Suppressor macrophage treated with lipopolysaccharide for 1 hour (primary cell): Measurements from ENCODE around the gene CCDC148.
"Not testable (repeated sequence)": the region's sequence is repeated elsewhere in the genome, so short reads cannot be mapped to it uniquely, and the experiment has no call there.

Source experiments
- DNase-seq, 3 donors: peaks; one replicate each; pipeline ENCODE4 v3.0.0-alpha.2; 2020 to 2022

CCDC148 gene

DNA sequence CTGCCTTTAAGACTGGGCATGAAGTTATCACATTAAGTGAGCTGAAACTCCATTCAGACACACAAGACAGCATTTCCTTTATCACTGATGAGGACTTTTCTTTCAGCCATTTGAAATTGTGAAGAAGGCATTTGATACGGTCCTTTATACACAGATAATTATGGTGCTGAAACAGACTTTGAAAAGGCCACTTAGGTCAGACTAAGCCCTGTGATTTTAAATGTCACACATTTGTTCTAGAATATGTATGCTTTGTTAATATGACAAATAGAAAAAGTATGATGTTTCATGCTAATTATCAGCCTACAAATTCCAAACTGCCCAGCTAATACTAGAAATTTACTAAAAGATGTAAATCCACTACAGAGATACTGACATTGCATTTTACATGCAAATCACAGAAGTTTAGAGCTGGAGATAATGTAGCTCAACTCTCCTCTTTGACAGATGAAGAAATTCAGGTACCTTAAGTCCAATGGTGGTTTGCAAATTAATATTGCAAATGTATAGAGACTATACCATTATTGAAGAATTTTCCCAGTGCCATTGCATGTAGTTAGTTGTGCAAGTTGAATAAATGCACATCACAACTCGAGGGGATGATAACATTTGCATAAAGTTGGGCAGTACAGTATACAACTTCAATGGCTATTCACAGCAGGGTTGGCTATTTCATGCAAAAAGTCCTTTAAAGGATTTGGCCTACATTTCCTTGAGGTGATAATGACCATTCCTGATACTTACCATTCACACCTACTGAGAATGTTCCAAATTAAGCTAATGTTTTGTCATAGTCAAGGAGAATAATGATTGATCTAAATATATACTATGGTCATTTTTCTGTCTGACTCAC lies 179.7 kb downstream of the CCDC148 start:
- DNase-seq, result no peak

DNA sequence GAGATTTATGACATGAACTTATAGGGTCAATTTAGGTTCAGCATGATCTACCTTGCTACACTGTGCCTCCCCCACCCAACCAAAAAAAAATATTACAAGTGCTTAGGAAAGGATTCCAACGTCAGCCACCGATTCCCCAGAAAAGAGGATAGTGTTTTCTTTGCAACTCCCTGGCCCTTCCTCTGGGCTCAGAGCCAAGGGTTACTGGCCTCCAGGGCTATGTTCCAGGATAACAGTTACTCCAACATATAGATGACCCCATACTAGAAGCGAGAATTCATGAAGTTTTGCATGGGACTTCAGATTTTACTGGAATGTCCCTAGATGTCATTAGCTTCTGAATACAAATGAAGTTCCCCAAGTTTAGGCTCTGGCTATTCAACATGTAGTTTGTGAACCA lies 182.8 kb downstream of the CCDC148 start:
- DNase-seq, result no peak

DNA sequence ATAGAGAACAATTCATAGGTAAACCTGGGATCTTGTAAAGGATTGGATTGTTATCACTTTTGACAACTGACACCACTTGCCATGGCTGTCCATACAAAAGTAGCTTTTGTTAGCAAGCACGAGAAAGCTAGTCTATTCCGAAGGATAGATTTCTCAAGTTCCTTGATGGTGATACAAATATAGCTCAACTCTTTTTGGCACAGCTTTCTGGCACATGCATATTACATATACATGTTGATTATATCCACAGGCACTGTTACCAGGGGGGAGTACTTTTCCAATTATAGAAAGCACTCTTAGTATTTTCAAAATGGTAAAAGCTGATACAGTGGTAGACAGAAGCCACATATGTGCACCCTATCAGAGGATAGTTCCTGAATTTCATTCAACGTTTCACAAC lies 186.0 kb downstream of the CCDC148 start:
- no peak for DNase-seq

DNA sequence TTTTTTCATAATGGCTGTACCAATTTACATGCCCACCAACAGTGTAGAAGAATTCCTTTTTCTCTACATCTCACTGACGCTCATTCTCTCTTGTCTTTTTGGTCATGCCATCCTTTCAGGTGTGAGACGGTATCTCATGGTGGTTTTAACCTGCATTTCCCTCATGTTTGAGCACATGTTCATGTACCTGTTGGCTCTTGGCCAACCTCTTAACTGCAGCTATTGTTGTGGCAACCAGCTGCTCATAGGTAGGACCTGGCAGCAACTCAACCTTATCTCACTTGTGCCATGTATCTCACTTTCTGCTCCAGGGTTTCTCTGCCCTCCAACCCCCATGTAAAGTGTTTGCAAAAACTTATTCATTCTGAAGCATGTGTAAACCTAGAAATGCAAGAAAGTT lies 187.4 kb downstream of the CCDC148 start:
- DNase-seq, result no peak

DNA sequence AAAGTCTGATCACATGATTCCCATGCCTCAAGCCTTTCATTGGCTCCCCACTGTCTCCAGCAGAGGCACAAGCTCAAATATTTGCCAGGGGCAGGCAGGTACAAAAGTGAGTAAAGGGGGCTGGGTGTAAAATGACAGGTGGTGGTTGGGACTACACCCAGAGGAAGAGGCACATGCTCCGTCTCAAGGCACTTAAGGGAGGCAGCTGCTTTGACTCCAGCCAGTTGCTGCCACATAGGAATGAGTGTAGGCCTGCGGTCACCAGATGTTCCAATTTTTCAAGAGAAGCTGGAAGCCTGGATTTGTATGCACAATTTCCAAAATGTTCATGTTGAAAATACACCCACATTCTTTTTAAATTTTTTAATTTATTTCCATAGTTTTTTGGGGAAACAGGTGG lies 190.4 kb downstream of the CCDC148 start:
- no peak for DNase-seq

DNA sequence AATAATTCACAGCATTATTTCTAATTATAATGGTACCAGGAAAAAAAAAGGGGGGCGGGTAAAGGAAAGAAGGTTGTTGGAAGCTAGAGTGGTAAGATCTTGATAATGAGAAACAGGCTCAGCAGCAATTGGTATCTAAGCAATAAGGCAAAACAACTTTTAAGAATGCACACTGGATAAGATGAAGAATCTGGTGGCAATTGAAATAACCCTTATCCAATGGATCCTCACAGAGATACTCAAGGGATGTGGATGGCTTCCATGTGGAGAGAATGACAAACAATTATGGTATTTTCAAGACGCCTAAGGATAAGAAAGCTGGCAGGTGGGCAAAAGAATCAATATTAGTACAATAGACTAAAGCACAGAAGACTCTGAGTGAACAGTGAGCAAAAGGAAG lies 201.3 kb downstream of the CCDC148 start:
- DNase-seq, result no peak

DNA sequence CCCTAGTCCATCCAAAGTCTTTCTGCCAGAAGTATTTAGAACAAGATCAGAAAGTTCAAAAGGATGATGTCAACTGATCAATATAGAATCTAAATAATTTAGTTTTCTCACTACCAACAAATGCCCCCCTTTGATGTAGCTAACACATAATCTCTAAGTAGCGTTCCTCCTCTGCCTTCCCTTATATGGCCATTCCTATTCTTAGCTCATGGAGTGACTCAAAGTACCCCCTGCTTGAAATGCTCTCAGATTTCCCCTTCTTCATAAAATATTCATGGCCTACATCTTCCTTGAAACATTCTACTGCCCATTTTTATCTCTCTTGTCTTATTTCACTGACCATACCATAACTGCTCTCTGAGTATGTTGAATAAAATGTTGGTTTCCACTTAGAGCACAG lies 203.4 kb downstream of the CCDC148 start:
- DNase-seq, result no peak

DNA sequence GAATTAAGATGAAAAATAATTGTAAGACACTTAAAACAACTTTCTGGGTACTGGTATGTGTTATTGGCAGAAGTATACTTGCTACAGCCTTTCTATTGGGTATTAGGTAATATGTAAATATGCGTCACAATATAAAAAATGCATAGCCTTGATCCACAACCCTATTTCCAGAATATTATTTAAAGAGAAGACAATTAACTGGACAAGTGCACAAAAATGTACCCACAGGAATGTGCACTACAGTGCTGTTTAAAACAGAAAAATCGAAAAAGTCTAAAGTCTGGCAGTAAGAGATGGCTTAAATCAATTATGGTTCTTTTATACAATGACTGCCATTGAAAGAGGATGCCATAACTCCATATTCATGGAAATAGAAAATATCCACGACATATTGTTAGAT lies 205.2 kb downstream of the CCDC148 start:
- DNase-seq, result no peak

DNA sequence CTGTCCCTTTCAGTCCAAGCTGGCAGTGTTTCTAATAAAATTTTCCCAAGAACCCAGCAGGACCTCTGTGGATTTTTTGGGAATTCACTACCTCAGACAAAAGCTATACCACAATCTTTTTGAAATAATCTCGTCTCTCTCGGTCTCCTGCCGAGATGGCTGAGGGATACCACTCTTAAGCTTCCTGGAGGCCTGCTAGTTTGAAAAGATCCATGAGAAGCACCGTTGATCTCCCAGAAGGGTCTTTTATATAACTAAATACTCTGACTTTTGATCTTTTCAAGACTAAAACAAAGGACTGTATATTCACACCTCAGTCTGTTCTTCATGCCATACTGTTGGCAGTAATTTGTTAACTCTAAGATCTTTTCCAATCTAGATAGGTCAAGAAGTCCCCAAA lies 213.2 kb downstream of the CCDC148 start:
- no peak for DNase-seq

DNA sequence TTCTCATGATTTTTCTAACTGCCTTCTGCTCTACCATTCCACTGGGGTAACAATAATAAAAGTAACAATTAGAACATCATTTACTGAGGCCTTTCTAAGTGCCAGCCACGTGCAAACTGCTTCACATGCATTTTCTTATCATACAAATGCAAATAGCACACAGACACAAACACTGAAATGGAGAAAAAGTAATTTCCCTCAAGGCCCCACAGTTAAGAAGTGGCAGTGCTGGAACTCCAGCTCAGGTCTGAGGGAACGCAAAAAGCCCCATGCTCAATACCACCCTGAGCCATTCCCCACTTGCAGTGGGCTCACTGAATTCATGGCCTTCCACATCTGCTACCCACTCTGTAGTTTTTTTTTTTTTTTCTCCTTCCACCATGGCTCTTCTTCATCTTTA lies 214.3 kb downstream of the CCDC148 start:
- no peak for DNase-seq

DNA sequence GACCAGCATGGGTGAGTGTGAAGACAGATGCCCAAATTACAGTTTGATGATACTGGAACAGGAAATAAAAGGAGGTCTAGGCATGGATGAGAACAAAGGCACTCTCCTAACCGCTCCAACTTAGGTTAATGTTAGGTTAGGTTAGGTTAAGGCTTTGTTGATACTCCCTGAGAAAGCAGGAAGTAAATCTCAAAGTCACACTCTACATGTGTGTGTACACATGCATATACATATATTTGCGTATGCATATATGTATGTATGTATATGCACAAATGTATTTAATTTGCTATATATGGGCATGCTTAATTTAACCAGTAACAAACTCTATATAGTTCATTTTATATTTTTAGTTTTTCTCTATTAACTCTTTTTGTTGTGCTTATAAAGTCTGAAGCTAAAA lies 215.6 kb downstream of the CCDC148 start:
- DNase-seq, result no peak

DNA sequence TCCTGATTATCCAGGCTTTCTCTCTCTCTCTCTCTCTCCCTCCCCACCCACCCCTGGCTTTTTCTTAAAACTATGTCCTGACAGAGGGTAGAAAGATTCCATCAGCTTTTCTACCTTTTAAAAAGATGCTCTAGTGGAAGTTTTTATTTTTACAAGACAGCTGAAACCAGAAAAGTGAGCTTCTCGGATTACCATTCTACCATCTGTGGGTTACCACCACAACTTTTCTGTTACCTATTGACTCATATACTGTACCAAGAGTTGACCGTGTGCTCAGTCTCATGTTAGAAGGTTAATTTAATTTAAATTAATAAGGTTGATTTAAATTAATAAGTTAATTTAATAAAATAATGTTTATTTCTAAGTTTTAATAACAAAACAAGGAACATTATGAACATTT lies 217.3 kb downstream of the CCDC148 start:
- DNase-seq, result no peak

DNA sequence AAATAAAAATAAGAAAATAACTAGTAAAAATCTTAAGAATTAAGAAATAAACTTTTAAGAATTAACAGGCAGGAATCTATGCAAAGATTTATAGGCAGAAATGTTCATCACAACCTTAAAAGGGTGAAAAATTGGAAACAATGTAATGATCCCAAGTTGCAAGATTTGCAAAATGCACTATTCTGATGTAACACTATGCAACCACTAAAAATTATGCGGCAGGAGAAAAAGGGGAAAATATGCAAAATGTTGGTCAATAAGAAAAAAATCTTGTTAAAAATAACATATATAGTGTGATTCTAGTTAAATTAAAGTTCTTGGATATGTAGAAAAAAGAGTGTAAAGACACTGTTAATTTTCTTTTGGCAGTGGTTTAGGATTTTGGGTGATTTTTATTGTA lies 222.1 kb downstream of the CCDC148 start:
- DNase-seq, result no peak

DNA sequence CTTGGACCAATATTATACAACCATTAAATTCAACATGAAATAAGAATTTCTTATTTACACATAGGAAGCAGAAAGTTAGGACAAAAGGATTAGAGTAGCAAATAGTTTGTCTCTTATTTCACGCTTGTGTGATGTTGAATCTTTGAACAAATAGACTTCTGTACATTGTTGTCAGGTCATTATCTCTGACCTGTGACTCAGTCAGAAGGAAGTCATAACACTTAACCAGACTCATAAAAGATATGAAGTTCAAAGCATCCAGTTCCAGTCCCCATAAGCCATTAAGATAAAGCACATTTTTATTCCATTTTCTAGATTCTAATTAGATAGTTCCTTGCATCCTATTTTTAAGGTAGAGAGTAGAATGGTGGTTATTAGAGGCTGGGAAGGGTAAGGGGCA lies 224.1 kb downstream of the CCDC148 start:
- no peak for DNase-seq

DNA sequence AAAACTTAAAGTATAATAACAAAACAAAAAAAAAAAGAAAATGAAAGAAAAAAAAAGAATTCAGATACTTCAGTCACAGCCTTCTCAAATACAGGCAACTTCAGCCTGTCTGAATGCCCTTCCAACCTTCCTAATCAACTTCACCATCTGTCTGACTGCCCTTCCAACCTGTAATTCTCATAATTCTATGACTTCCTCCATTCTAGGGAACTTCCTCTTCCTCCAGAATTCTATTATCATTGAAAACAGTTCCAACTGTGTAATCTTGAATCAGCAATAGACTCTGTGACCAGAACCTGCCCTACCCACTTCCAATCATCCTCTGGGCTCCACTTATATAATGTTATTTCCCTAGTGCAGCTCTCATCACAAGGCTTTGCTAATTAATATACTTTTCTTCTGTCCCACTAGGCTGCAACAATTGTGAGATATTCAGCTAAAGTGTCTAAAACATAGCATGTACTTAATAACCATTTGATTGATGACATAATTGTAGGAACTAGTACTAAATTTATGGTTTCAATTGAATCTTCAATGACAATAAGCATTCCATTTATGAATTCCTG lies 227.5 kb downstream of the CCDC148 start:
- peak in 1 of 3 donors; percentile 29 for DNase-seq

DNA sequence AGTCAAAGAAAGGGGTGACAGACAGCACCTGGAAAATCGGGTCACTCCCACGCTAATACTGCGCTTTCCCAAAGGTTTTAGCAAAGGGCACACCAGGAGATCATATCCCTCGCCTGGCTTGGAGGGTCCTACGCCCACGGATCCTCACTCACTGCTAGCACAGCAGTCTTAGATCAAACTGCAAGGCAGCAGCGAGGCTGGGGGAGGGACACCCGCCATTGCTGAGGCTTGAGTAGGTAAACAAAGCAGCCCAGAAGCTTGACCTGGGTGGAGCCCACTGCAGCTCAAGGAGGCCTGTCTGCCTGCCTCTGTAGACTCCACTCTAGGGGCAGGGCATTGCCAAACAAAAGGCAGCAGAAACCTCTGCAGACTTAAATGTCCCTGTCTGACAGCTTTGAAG lies 233.5 kb downstream of the CCDC148 start:
- DNase-seq, result not testable (repeated sequence)

DNA sequence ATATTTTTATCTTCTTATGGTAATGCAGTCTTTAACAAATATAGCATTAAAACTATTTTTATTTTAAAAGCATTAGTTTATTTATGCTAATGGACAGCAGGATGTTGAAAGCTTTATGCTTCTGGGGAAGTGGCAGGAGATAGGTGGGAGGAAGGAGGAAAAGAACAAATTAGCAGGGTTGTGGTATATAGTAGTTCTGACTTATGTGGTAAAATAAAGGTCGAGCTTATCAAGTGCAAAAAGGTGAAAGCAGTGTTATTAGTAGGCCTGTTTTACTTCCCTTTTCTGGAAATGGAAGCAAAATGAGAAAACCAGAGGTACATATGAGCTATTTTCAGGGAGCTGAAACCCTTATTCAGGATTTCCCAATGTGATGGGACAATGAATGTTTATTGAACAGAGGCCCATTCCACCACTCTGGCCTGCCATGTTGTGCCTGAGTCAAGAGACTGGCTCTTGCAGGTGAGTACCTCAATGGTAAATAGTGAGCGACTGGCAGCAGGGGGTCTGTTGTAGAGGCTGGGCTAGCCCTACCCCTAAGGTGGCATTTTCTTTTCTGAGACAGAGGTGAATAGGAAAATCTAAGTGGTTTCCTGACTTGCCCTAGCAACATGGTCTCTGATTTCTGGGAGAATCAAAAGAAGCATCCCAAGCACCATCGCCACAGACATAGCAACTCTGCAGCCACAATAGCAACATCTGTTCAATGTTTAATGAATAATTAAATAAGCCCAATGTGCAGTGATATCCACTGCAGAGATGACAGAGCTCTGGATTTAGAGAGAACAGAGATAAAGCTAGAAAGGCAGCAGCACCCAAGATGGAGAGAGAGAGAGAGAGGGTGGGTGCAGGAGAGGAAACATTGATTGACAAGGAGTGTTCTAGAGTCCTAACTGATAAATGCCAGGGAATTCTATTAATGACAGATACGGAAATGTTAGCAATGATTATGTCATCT lies 235.2 kb downstream of the CCDC148 start:
- peak in 1 of 3 donors; percentile 13 for DNase-seq

DNA sequence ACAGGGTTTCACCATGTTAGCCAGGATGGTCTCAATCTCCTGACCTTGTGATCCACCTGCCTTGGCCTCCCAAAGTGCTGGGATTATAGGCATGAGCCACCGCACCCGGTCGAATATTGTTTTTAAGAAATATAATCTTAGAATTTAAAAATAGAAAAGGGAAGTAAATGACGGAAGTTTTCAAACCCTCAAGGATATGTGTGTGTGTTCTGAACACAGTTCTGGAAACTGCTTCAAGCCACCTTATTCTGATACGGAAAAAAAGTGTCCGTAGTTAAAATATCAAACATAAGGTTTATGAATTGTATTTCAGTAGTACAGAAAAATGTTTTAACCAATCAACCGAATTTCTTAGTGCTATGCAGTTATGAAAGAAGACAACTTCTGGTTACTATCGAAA lies 239.0 kb downstream of the CCDC148 start:
- peak in 2 of 3 donors; percentile 22 to 35 for DNase-seq

DNA sequence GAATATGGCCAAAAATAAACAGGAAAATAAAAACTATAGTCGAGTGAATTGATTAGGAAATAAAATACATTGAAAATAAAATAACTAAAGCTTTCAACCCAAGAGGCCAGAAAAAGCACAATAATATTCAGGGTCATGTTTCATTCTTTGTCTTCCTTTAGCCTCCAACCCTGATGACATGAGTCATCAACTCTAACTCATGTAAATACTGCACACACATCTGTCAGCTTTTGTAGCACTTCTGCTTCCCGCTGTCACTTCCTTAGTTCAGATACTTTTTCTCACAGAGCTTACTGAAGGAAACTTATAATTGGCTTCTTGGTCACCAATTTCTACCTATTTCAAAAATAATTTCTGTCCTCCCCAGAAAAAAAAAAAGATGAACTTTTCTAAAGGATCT lies 242.1 kb downstream of the CCDC148 start:
- peak; percentile 70 to 87 (median 86) for DNase-seq

DNA sequence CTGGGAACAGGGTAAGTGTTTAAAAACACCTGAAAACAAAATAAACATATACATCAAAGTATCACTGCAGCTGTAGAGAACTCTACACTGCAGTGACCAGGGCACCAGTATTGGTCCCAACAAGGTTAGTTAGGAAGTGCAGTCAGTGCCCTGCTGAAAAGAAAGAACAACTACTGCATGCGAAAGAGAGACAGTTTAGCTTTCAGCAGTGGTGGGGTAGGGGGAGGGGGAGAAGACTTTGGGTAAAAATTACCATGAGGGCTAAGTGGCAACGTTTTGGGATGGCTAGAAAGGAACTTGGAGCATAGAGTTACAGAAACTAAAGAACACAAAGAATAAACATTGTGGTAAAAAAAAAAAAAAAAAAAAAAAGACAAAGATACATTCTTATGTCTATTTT lies 242.8 kb downstream of the CCDC148 start:
- DNase-seq, result no peak

DNA sequence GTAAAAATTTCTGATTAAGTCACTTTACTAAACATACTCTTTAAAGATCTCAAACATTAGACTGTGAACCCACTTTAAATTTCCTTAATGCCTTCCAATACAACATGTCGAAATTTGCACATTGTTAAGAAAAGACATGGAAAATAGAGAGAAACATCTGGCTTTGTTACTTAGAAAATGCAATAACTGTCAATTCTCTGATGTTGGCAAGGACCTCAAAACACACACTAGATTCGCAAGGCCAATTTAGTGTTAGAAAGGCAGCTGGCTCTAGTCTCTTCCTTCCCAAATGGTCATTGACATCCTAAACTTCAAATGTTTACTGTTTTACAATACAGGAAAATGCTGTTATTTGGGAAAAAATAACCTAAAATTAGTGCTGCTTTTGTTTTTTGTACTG lies 244.3 kb downstream of the CCDC148 start:
- no peak for DNase-seq

DNA sequence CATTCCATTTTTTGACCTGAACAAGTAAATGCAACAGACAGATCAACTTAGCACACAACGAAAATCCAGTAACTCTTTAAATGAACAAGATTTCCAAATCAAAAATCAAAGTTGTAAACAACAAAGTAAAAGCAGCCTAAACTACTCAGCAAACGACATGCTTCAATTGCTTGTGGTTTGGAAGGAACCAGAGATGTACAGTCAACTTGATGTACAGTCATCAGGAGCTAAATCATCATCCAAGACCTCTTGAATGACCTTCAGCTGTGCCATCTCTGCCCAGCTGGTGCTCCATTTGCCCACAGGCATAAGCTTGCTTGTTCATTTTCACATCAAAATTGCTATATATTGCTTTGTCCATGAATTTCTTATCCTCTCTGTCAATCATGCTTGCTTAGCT lies 245.1 kb downstream of the CCDC148 start:
- no peak for DNase-seq

DNA sequence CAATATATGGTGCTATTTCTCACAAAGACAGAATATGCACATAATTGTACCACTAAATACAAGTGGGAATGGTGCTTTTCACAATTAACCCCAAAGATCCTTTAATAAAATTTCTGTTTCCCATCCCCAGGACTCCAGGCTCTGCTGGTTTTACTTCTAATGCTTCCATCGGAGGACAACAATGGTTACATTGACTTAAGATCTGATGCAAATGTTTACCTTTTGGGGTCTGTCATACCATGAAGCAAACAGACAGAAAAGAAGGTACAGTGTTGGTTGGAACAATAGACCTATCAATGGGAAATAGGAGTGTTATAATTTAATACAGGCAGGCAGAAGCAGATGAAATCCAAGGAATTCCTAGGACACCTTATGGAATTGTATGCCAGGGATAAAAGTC lies 249.2 kb downstream of the CCDC148 start:
- DNase-seq, result no peak

DNA sequence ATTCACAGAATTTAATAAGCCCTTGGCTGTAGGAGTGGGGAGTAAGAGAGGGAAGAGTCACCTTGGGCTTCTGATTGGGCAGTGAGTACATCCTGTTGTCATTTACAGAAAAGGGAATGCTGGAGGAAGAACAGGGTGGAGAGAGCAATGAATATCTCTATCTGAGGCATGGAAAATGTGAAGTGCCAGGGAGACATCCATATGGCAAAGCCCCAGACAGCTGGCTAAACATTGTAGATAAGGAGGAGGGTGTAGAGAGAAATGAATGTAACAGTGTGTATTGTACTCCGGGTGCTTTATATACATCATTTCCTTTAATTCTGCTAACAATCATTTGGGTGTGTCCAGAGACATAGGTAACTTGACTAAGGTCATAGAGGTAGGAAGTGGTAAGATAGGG lies 251.3 kb downstream of the CCDC148 start:
- no peak for DNase-seq
